K562 (cell line): ENCODE measurements around the gene SURF4. TPM values are rescaled to one million over a fixed set of nuclear protein-coding genes. Genes with fewer than 3 reads are reported as not detected.
A peak's percentile ranks its signal among the peaks of the same experiment; 100 is the strongest.

Experiments
- BMI1 ChIP-seq: fragments of 150-350 bp; IDR thresholded peaks from 2 replicates; pipeline ENCODE4 v1.6.1; 2014; ENCODE audit warnings: low read length
- FOXO4 ChIP-seq: fragments of 450-650 bp; formaldehyde crosslinking; IDR thresholded peaks from 2 replicates; pipeline ENCODE4 v1.4.0; 2020; ENCODE audit warnings: mild to moderate bottlenecking, moderate library complexity
- GATA2 ChIP-seq: sonication (generic); formaldehyde crosslinking; IDR thresholded peaks from 2 replicates; pipeline ENCODE4 v1.4.0; 2020; ENCODE audit warnings: mild to moderate bottlenecking, missing genetic modification reagents
- GTF2A2 ChIP-seq: IDR thresholded peaks from 2 replicates; pipeline ENCODE4 v1.6.1; 2016; ENCODE audit warnings: mild to moderate bottlenecking, missing genetic modification characterization, missing compliant biosample characterization
- GTF2E2 ChIP-seq: fragments of 200-800 bp; sonication (Bioruptor generic); IDR thresholded peaks from 2 replicates; pipeline ENCODE4 v1.6.1; 2016; ENCODE audit warnings: missing genetic modification characterization, missing compliant biosample characterization
- HMG20B ChIP-seq: fragments of 250-450 bp; sonication (Bioruptor Pico); IDR thresholded peaks from 2 replicates; pipeline ENCODE4 v1.5.0; 2021; ENCODE audit warnings: mild to moderate bottlenecking
- HNRNPH1 ChIP-seq: fragments of 200-400 bp; formaldehyde crosslinking; optimal IDR thresholded peaks from 2 replicates; pipeline ENCODE3; 2017; ENCODE audit warnings: low read depth, mild to moderate bottlenecking, low read length, moderate library complexity
- HNRNPK ChIP-seq: fragments of 200-400 bp; formaldehyde crosslinking; IDR thresholded peaks from one replicate; pipeline ENCODE4 v1.6.1; 2018; ENCODE audit warnings: mild to moderate bottlenecking, low read depth, low read length; ENCODE audit not compliant: poor library complexity, severe bottlenecking
- NBN ChIP-seq: fragments of 450-650 bp; IDR thresholded peaks from 2 replicates; pipeline ENCODE4 v1.6.1; 2016; ENCODE audit warnings: low read depth, mild to moderate bottlenecking
- NRF1 ChIP-seq, 2 experiments: fragments of 450-650 bp; IDR thresholded peaks in 1 of 2; conservative IDR thresholded peaks in 1 of 2; 2 replicates each; pipeline ENCODE4 v1.6.1; 2014; ENCODE audit warnings: mild to moderate bottlenecking in 2 of 2
- RBM15 ChIP-seq: fragments of 200-400 bp; formaldehyde crosslinking; IDR thresholded peaks from 2 replicates; pipeline ENCODE4 v1.6.1; 2018; ENCODE audit warnings: mild to moderate bottlenecking, low read length, moderate library complexity; ENCODE audit not compliant: insufficient read depth
- RFX1 ChIP-seq: fragments of 450-650 bp; IDR thresholded peaks from 2 replicates; pipeline ENCODE4 v1.6.1; 2016; ENCODE audit warnings: mild to moderate bottlenecking, moderate library complexity
- SOX6 ChIP-seq: fragments of 450-650 bp; IDR thresholded peaks from 2 replicates; pipeline ENCODE4 v1.6.1; 2014; ENCODE audit warnings: mild to moderate bottlenecking
- SRSF3 ChIP-seq: fragments of 200-400 bp; formaldehyde crosslinking; IDR thresholded peaks from 2 replicates; pipeline ENCODE4 v1.6.1; 2016; ENCODE audit warnings: mild to moderate bottlenecking, low read length, moderate library complexity; ENCODE audit not compliant: insufficient read depth
- SRSF9 ChIP-seq: fragments of 200-400 bp; formaldehyde crosslinking; IDR thresholded peaks from 2 replicates; pipeline ENCODE4 v1.6.1; 2017; ENCODE audit warnings: low read depth, low read length, borderline replicate concordance
- ZEB2 ChIP-seq: fragments of 450-650 bp; IDR thresholded peaks from 2 replicates; pipeline ENCODE4 v1.6.1; 2016
- ZNF140 ChIP-seq: fragments of 250-450 bp; sonication (Bioruptor Pico); IDR thresholded peaks from 2 replicates; pipeline ENCODE4 v1.8.0; 2021; ENCODE audit warnings: moderate library complexity, mild to moderate bottlenecking, inconsistent platforms
- ZNF592 ChIP-seq: fragments of 450-650 bp; IDR thresholded peaks from 2 replicates; pipeline ENCODE4 v1.6.1; 2017; ENCODE audit warnings: antibody characterized with exemption, mild to moderate bottlenecking
- ZNF75A ChIP-seq: fragments of 450-650 bp; formaldehyde crosslinking; IDR thresholded peaks from 2 replicates; pipeline ENCODE4 v1.4.0; 2020; ENCODE audit warnings: mild to moderate bottlenecking
- ZNF766 ChIP-seq: fragments of 200-800 bp; sonication (Bioruptor generic); conservative IDR thresholded peaks from 2 replicates; pipeline ENCODE4 v1.6.1; 2016; ENCODE audit warnings: missing genetic modification characterization, missing compliant biosample characterization
- ZNF778 ChIP-seq: fragments of 450-650 bp; formaldehyde crosslinking; IDR thresholded peaks from 2 replicates; pipeline ENCODE4 v1.4.0; 2020; ENCODE audit warnings: mild to moderate bottlenecking, moderate library complexity
- polyA plus RNA-seq, 8 experiments: library from polyadenylated mRNA; depleted of rRNA in 4 of 8; stranded (reverse) in 5 of 8; unstranded in 3 of 8; fragments of >200 nt; fragmentation: Nextera tagmentation in 2 of 8; fragmentation: Illumina TruSeq in 1 of 8; extraction: Ambion mirVana in 2 of 8; extraction: Trizol in 1 of 8; gene quantifications; 2 replicates each; pipeline versions ENCODE4 v1.2.1 to v1.2.3, GENCODE V29; 2011 to 2014; ENCODE audit warnings: inconsistent platforms in 1 of 8, missing spikeins in 1 of 8
- total RNA-seq, 7 experiments: library from RNA; depleted of rRNA in 6 of 7; stranded (reverse); fragments of >200 nt in 6 of 7; fragmentation: Illumina TruSeq in 2 of 7; extraction: Trizol in 2 of 7; gene quantifications; 2 replicates each; pipeline versions ENCODE4 v1.2.1 to v1.2.3, GENCODE V29; 2011 to 2021; ENCODE audit warnings: low replicate concordance in 1 of 7

The SURF4 gene
- total and polyA plus RNA-seq, 9 of the 15 experiments (the other 6 are each of a cell fraction or from before 2014, with no cell fraction given), result 8.4 to 176 (median 130) TPM

GRCh38 chr9:133351908-133352634 lies 23.8 kb downstream of the SURF4 start (continued):
- TF ChIP-seq ZNF592 (0 out of 2 replicates have a peak, but pooled peaks have one; percentile 54), GTF2E2 (tag) (no peak), ZNF778 (no peak), HNRNPH1 (no peak), ZNF75A (CRISPR knock-in tag) (no peak), NRF1 (conservative IDR thresholded peaks at IDR 0.05 in 1 of 2, IDR thresholded peaks at IDR 0.05 in 1 of 2) (no peak), ZNF140 (CRISPR knock-in tag) (no peak), SRSF3 (no peak), ZEB2 (no peak), HNRNPK (no peak), FOXO4 (CRISPR knock-in tag) (0 out of 2 replicates have a peak, but pooled peaks have one; percentile 48), RFX1 (no peak), GATA2 (CRISPR knock-in tag) (no peak), NBN (no peak), HMG20B (no peak), SOX6 (peak; percentile 43), BMI1 (no peak), ZNF766 (CRISPR knock-in tag) (no peak), GTF2A2 (tag) (no peak), RBM15 (no peak), SRSF9 (no peak)
